SK-N-SH (cell line): ENCODE measurements around the gene SEPTIN11. TPM values are rescaled to one million over a fixed set of nuclear protein-coding genes. Genes with fewer than 3 reads are reported as not detected.
A peak's percentile ranks its signal among the peaks of the same experiment; 100 is the strongest.

ENCODE experiments used
- CTCF ChIA-PET: fragments of 300-600, 350-600 bp; formaldehyde crosslinking; extraction: SDS; loops from one replicate; lab custom pipeline; 2021; lab: Yijun Ruan, JAX
- POLR2A ChIA-PET: fragments of 350-600 bp; sonication (Branson Sonifier 250); formaldehyde crosslinking; extraction: SDS; loops from one replicate; lab custom pipeline; 2020; ENCODE audit warnings: antibody characterized with exemption, inconsistent platforms; lab: Yijun Ruan, JAX
- DNase-seq: peaks from one replicate; pipeline ENCODE4 v3.0.0; 2012
- H2AFZ ChIP-seq: fragments of 200-600 bp; sonication (generic); 2 replicates; pipeline ENCODE4 v1.8.1; 2016; ENCODE audit warnings: antibody characterized with exemption, mild to moderate bottlenecking, low read depth
- H3F3A ChIP-seq: fragments of 200-600 bp; sonication (generic); replicated peaks from 2 replicates; pipeline ENCODE3; 2016; ENCODE audit warnings: antibody characterized with exemption, mild to moderate bottlenecking; ENCODE audit not compliant: insufficient read depth
- H3K27ac ChIP-seq, 2 experiments: fragments of 200-500 bp in 1 of 2; fragments of 200-600 bp in 1 of 2; sonication (Bioruptor generic) in 1 of 2; sonication (generic), shearing (Covaris generic) in 1 of 2; 2 replicates each; pipeline versions ENCODE4 v1.5.1 to v1.6.1; 2014 to 2016; ENCODE audit warnings: low read depth in 2 of 2, inconsistent platforms in 1 of 2, low read length in 1 of 2, mild to moderate bottlenecking in 1 of 2, mixed read lengths in 1 of 2
- H3K27me3 ChIP-seq: fragments of 200-600 bp; sonication (generic), shearing (Covaris generic); 2 replicates; pipeline ENCODE4 v1.6.1; 2016; ENCODE audit warnings: mixed run types; ENCODE audit not compliant: insufficient read depth
- H3K36me3 ChIP-seq, 2 experiments: fragments of 200-500 bp in 1 of 2; fragments of 200-600 bp in 1 of 2; sonication (Bioruptor generic) in 1 of 2; sonication (generic) in 1 of 2; replicated peaks in 1 of 2; 2 replicates each; pipeline versions ENCODE3 to v1.5.1; 2014 to 2016; ENCODE audit warnings: low read length in 1 of 2, mild to moderate bottlenecking in 1 of 2; ENCODE audit not compliant: insufficient read depth in 2 of 2, control insufficient read depth in 1 of 2
- H3K4me1 ChIP-seq, 2 experiments: fragments of 200-500 bp in 1 of 2; fragments of 200-600 bp in 1 of 2; sonication (Bioruptor generic) in 1 of 2; sonication (generic), shearing (Covaris generic) in 1 of 2; 2 replicates each; pipeline versions ENCODE4 v1.5.1 to v1.6.1; 2014 to 2016; ENCODE audit warnings: low read depth in 1 of 2, low read length in 1 of 2, mixed run types in 1 of 2; ENCODE audit not compliant: insufficient read depth in 2 of 2, control insufficient read depth in 1 of 2
- H3K4me2 ChIP-seq: fragments of 200-600 bp; sonication (generic), shearing (Covaris generic); 2 replicates; pipeline ENCODE4 v1.6.1; 2017; ENCODE audit warnings: mixed run types
- H3K4me3 ChIP-seq, 2 experiments: fragments of 200-500 bp in 1 of 2; fragments of 200-600 bp in 1 of 2; sonication (Bioruptor generic) in 1 of 2; sonication (generic), shearing (Covaris generic) in 1 of 2; 2 replicates each; pipeline versions ENCODE4 v1.5.1 to v1.8.1; 2014 to 2016; ENCODE audit warnings: low read depth in 2 of 2, inconsistent platforms in 1 of 2, low read length in 1 of 2, mild to moderate bottlenecking in 1 of 2, mixed read lengths in 1 of 2, moderate library complexity in 1 of 2
- H3K79me2 ChIP-seq: fragments of 200-600 bp; sonication (generic); 2 replicates; pipeline ENCODE4 v1.8.1; 2017; ENCODE audit warnings: mild to moderate bottlenecking; ENCODE audit not compliant: insufficient read depth
- H3K9ac ChIP-seq: fragments of 200-600 bp; sonication (generic); 2 replicates; pipeline ENCODE4 v1.6.1; 2017; ENCODE audit warnings: mixed run types
- H3K9me2 ChIP-seq: fragments of 200-600 bp; sonication (generic); 2 replicates; pipeline ENCODE4 v1.6.1; 2017; ENCODE audit warnings: mixed run types
- H3K9me3 ChIP-seq: fragments of 200-600 bp; sonication (generic); 2 replicates; pipeline ENCODE4 v1.6.1; 2017; ENCODE audit warnings: mixed run types, mild to moderate bottlenecking, moderate library complexity
- H4K20me1 ChIP-seq: fragments of 200-600 bp; sonication (generic); 2 replicates; pipeline ENCODE4 v1.6.1; 2017; ENCODE audit warnings: mild to moderate bottlenecking, mixed run types; ENCODE audit not compliant: insufficient read depth
- CHD2 ChIP-seq: fragments of 150-350 bp; IDR thresholded peaks from 2 replicates; pipeline ENCODE4 v1.6.1; 2018; ENCODE audit warnings: low read length; ENCODE audit not compliant: partially characterized antibody
- ELF1 ChIP-seq: IDR thresholded peaks from 2 replicates; pipeline ENCODE4 v1.4.0; 2012
- EZH2phosphoT487 ChIP-seq: fragments of 200-600 bp; sonication (generic); IDR thresholded peaks from 2 replicates; pipeline ENCODE4 v1.6.1; 2017; ENCODE audit warnings: low read depth, mixed run types, mild to moderate bottlenecking, antibody characterized with exemption, moderate library complexity, borderline replicate concordance
- FOXJ3 ChIP-seq: sonication (generic); formaldehyde crosslinking; IDR thresholded peaks from 2 replicates; pipeline ENCODE4 v1.5.1; 2020; ENCODE audit warnings: mild to moderate bottlenecking, missing genetic modification reagents
- FOXM1 ChIP-seq: IDR thresholded peaks from 2 replicates; pipeline ENCODE4 v1.4.0; 2012; ENCODE audit warnings: low read depth, mild to moderate bottlenecking
- GABPA ChIP-seq: IDR thresholded peaks from 2 replicates; pipeline ENCODE4 v1.4.0; 2012; ENCODE audit warnings: low read depth, mild to moderate bottlenecking
- GATA2 ChIP-seq: sonication (generic); formaldehyde crosslinking; IDR thresholded peaks from 2 replicates; pipeline ENCODE4 v1.5.0; 2020; ENCODE audit warnings: mild to moderate bottlenecking, missing genetic modification reagents
- MEF2A ChIP-seq: IDR thresholded peaks from 2 replicates; pipeline ENCODE4 v1.4.0; 2012; ENCODE audit warnings: low read depth, borderline replicate concordance
- MXI1 ChIP-seq: IDR thresholded peaks from 2 replicates; pipeline ENCODE4 v1.6.1; 2012; ENCODE audit warnings: mild to moderate bottlenecking, low read depth, low read length, improper control_type of control experiment
- NRF1 ChIP-seq: IDR thresholded peaks from 2 replicates; pipeline ENCODE4 v1.6.1; 2012; ENCODE audit warnings: low read depth, mild to moderate bottlenecking, low read length
- POLR2AphosphoS5 ChIP-seq: IDR thresholded peaks from 2 replicates; pipeline ENCODE4 v1.6.1; 2012; ENCODE audit warnings: low read depth, low read length
- RCOR1 ChIP-seq: fragments of 150-350 bp; IDR thresholded peaks from 2 replicates; pipeline ENCODE4 v1.6.1; 2017; ENCODE audit warnings: antibody characterized with exemption, low read length
- REST ChIP-seq: IDR thresholded peaks from 2 replicates; pipeline ENCODE4 v1.6.1; 2012; ENCODE audit warnings: mild to moderate bottlenecking, low read depth, low read length, moderate library complexity
- SMC3 ChIP-seq: IDR thresholded peaks from 2 replicates; pipeline ENCODE4 v1.6.1; 2012; ENCODE audit warnings: low read depth, low read length, improper control_type of control experiment
- TEAD4 ChIP-seq: IDR thresholded peaks from 2 replicates; pipeline ENCODE4 v1.4.0; 2012; ENCODE audit warnings: mild to moderate bottlenecking, borderline replicate concordance; ENCODE audit not compliant: insufficient read depth
- USF2 ChIP-seq: fragments of 150-350 bp; IDR thresholded peaks from 2 replicates; pipeline ENCODE4 v1.6.1; 2017; ENCODE audit warnings: antibody characterized with exemption, low read length, low read depth, borderline replicate concordance
- YY1 ChIP-seq: IDR thresholded peaks from 2 replicates; pipeline ENCODE4 v1.4.0; 2012; ENCODE audit warnings: low read depth, mild to moderate bottlenecking
- WGBS: methylation state at CpG from one replicate; pipeline ENCODE4 v1.1.6; 2017; ENCODE audit warnings: low lambda C conversion rate; 5-methylcytosine and 5-hydroxymethylcytosine counted together
- polyA plus RNA-seq, 3 experiments: library from polyadenylated mRNA; depleted of rRNA; stranded (reverse); fragments of >200 nt; gene quantifications; 2 replicates each; pipeline ENCODE4 v1.2.3, GENCODE V29; 2012
- TF ChIP-seq, protein P1 (sequence below): fragments of 150-350 bp; IDR thresholded peaks from 2 replicates; pipeline ENCODE4 v1.6.1; 2016; ENCODE audit warnings: mild to moderate bottlenecking, low read depth, low read length
- TF ChIP-seq, protein P2 (sequence below): fragments of 200-600 bp; sonication (generic); IDR thresholded peaks from 2 replicates; pipeline ENCODE4 v1.6.1; 2017; ENCODE audit warnings: antibody characterized with exemption, mild to moderate bottlenecking, moderate library complexity
- TF ChIP-seq, protein P3 (sequence below): IDR thresholded peaks from 2 replicates; pipeline ENCODE4; 2012

SEPTIN11 gene
- polyA plus RNA-seq, 1 of the 3 experiments (the other 2 are of a cell fraction), result 47.4 TPM

DNA sequence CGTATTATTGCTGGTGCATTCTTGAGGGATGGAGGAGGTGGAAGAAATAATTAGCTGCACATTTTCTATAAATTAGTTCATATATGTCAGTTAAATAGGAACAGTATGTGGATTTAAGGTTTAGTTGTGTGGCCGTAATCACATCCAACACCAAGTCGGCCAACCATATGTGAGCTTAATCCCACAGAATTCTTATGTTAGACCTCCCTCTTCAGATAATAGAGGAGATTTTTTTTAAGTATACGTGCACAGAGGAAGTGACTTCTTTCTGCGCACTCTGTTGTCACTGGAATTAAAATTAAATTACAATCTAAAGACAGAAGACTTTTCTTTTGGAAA, 2.1 kb downstream of the SEPTIN11 start (continued):
- no peak for TF ChIP-seq TEAD4

DNA sequence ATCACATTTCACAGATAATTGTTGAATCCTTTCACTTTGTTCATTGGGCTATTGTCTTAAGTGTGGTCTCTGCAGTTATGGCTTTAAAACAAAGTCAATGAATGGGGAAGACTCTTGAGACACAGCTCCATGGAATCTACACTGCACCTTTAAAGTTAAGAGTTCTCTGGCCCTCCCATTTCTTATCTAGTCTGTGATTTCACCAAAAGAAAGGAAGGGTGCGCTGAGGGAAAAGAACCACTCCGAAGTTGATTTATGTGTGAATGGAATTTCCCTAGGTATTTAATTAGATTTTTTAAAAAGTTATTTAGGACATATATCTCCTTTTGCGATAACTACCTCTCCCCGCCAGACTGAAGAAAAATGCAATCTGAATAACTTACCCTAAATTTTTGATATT, 2.5 kb downstream of the SEPTIN11 start:
- ChIA-PET POLR2A (no interaction called here), CTCF (interaction anchor here (1.0 kb wide), 1 partner anchor 93 kb away, joined by 5 read pairs; no protein-coding TSS in a partner anchor)
- H3K79me2 ChIP-seq, result peaks cover 98% of the 10 kb centered on the region
- H3K9me3 ChIP-seq, result no peaks in the 10 kb centered on the region
- H3F3A ChIP-seq, result no peaks in the 10 kb centered on the region
- WGBS, result 93% methylated on average over 4 of the region's 4 CpGs
- H3K36me3 ChIP-seq, result peaks cover 6 to 8% of the 10 kb centered on the region in 2 experiments
- no peaks in the 10 kb centered on the region for H3K27me3 ChIP-seq
- peaks cover 5 to 25% of the 10 kb centered on the region in 2 experiments; a peak in 3 of 4 replicates for H3K4me1 ChIP-seq
- no peak for TF ChIP-seq GABPA
- TF ChIP-seq MEF2A, result no peak
- TF ChIP-seq CHD2, result no peak
- no peak for TF ChIP-seq GATA2
- TF ChIP-seq FOXM1, result no peak
- no peak for TF ChIP-seq FOXJ3 (CRISPR knock-in tag)
- no peak for TF ChIP-seq TEAD4
- no peak for TF ChIP-seq EZH2phosphoT487
- TF ChIP-seq, protein P1, sequence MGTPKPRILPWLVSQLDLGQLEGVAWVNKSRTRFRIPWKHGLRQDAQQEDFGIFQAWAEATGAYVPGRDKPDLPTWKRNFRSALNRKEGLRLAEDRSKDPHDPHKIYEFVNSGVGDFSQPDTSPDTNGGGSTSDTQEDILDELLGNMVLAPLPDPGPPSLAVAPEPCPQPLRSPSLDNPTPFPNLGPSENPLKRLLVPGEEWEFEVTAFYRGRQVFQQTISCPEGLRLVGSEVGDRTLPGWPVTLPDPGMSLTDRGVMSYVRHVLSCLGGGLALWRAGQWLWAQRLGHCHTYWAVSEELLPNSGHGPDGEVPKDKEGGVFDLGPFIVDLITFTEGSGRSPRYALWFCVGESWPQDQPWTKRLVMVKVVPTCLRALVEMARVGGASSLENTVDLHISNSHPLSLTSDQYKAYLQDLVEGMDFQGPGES, result no peak
- no peak for TF ChIP-seq USF2
- no peak for TF ChIP-seq RCOR1
- TF ChIP-seq REST, result no peak
- TF ChIP-seq SMC3, result no peak
- no peak for TF ChIP-seq POLR2AphosphoS5
- TF ChIP-seq, protein P2, sequence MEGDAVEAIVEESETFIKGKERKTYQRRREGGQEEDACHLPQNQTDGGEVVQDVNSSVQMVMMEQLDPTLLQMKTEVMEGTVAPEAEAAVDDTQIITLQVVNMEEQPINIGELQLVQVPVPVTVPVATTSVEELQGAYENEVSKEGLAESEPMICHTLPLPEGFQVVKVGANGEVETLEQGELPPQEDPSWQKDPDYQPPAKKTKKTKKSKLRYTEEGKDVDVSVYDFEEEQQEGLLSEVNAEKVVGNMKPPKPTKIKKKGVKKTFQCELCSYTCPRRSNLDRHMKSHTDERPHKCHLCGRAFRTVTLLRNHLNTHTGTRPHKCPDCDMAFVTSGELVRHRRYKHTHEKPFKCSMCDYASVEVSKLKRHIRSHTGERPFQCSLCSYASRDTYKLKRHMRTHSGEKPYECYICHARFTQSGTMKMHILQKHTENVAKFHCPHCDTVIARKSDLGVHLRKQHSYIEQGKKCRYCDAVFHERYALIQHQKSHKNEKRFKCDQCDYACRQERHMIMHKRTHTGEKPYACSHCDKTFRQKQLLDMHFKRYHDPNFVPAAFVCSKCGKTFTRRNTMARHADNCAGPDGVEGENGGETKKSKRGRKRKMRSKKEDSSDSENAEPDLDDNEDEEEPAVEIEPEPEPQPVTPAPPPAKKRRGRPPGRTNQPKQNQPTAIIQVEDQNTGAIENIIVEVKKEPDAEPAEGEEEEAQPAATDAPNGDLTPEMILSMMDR, result no peak
- no peak for TF ChIP-seq YY1
- no peak for TF ChIP-seq MXI1
- TF ChIP-seq NRF1, result no peak
- TF ChIP-seq, protein P3, sequence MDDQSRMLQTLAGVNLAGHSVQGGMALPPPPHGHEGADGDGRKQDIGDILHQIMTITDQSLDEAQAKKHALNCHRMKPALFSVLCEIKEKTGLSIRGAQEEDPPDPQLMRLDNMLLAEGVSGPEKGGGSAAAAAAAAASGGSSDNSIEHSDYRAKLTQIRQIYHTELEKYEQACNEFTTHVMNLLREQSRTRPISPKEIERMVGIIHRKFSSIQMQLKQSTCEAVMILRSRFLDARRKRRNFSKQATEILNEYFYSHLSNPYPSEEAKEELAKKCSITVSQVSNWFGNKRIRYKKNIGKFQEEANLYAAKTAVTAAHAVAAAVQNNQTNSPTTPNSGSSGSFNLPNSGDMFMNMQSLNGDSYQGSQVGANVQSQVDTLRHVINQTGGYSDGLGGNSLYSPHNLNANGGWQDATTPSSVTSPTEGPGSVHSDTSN, result no peak
- TF ChIP-seq ELF1, result no peak
- no peaks in the 10 kb centered on the region for H3K9me2 ChIP-seq
- H3K27ac ChIP-seq, result peak overlapping the region in 1 of 2 experiments; percentile 91; a peak in 2 of 4 replicates
- no peak overlapping the region for H2AFZ ChIP-seq
- peak overlapping the region; percentile 90 for H3K4me2 ChIP-seq
- DNase-seq, result no peak
- peak overlapping the region; percentile 94 to 95; a peak in 3 of 4 replicates for H3K4me3 ChIP-seq
- H4K20me1 ChIP-seq, result peaks cover 56% of the 10 kb centered on the region
- H3K9ac ChIP-seq, result peak overlapping the region; percentile 97
